Upper lobe of left lung (tissue), 4 donors: ENCODE measurements around the gene ZNF750.

Source experiments
- EP300 ChIP-seq, 4 donors: sonication (generic); formaldehyde crosslinking; IDR thresholded peaks; one replicate each; pipeline ENCODE4 v1.5.1; 2017; ENCODE audit warnings: antibody characterized with exemption in 4 of 4, control low read depth in 2 of 4
- POLR2A ChIP-seq, 4 donors: fragments of 450-650 bp; IDR thresholded peaks; one replicate each; pipeline ENCODE4 v1.5.1; 2016 to 2017; ENCODE audit warnings: antibody characterized with exemption in 4 of 4, mild to moderate bottlenecking in 2 of 4
- POLR2AphosphoS5 ChIP-seq, 2 donors: sonication (generic); formaldehyde crosslinking; IDR thresholded peaks; one replicate each; pipeline ENCODE4 v1.5.1; 2017; ENCODE audit warnings: antibody characterized with exemption in 2 of 2
- TF ChIP-seq, protein P1 (sequence below), 6 experiments: fragments of 450-650 bp in 4 of 6; fragments of 200-600 bp in 2 of 6; sonication (generic) in 2 of 6; IDR thresholded peaks; one replicate each; pipeline ENCODE4 v1.5.1; 2016 to 2019; ENCODE audit warnings: antibody characterized with exemption in 6 of 6

DNA sequence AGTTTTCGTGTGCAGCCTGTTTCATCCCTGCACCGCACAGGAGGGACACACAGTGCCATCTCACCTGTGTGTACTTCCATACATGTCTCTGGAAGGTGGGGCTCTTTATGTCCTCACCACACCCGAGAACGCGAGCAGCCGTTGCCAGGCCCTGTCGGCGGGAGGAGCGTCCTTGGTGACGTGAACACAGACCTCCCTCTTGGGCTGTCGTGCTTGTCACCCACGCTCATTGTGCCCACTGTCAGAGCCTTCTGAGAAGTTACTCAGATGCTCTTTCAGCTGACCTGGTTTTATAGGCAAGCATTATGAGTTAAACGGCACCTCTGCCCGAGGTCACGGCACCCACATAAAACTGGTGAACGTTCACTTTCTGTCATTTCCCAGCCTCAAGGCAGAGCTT, 40.2 kb downstream of the ZNF750 start:
- TF ChIP-seq, protein P1, sequence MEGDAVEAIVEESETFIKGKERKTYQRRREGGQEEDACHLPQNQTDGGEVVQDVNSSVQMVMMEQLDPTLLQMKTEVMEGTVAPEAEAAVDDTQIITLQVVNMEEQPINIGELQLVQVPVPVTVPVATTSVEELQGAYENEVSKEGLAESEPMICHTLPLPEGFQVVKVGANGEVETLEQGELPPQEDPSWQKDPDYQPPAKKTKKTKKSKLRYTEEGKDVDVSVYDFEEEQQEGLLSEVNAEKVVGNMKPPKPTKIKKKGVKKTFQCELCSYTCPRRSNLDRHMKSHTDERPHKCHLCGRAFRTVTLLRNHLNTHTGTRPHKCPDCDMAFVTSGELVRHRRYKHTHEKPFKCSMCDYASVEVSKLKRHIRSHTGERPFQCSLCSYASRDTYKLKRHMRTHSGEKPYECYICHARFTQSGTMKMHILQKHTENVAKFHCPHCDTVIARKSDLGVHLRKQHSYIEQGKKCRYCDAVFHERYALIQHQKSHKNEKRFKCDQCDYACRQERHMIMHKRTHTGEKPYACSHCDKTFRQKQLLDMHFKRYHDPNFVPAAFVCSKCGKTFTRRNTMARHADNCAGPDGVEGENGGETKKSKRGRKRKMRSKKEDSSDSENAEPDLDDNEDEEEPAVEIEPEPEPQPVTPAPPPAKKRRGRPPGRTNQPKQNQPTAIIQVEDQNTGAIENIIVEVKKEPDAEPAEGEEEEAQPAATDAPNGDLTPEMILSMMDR (IDR thresholded peaks at IDR 0.05) = no peak
- TF ChIP-seq POLR2A (IDR thresholded peaks at IDR 0.05) (no peak), EP300 (IDR thresholded peaks at IDR 0.05) (no peak), POLR2AphosphoS5 (IDR thresholded peaks at IDR 0.05) (no peak)
